NCI-H2196 (cell line): ENCODE measurements around the gene SCUBE1.
A peak's percentile ranks its signal among the peaks of the same experiment; 100 is the strongest.

Source experiments
- DNase-seq: peaks from one replicate; lab custom pipeline; 2025; ENCODE audit not compliant: unreplicated experiment; lab: John Stamatoyannopoulos, UW

The SCUBE1 gene

GRCh38 chr22:43162412-43163150 lies 180.6 kb downstream of the SCUBE1 start:
- no peak for DNase-seq

GRCh38 chr22:43160497-43161126 lies 182.6 kb downstream of the SCUBE1 start:
- DNase-seq: no peak

- DNase-seq: peak; percentile 16
Measured at GRCh38 chr22:43159484-43160178, 183.5 kb downstream of the SCUBE1 start.

GRCh38 chr22:43158778-43159483 lies 184.2 kb downstream of the SCUBE1 start:
- no peak for DNase-seq

- DNase-seq: no peak
Measured at GRCh38 chr22:43157874-43158546, 185.2 kb downstream of the SCUBE1 start.

- DNase-seq: no peak
Measured at GRCh38 chr22:43156413-43156812, 186.8 kb downstream of the SCUBE1 start.

- no peak for DNase-seq
Measured at GRCh38 chr22:43155789-43156188, 187.4 kb downstream of the SCUBE1 start.

- DNase-seq: no peak
Measured at GRCh38 chr22:43154887-43155536, 188.2 kb downstream of the SCUBE1 start.

- no peak for DNase-seq
Measured at GRCh38 chr22:43153899-43154298, 189.3 kb downstream of the SCUBE1 start.

- DNase-seq: peak; percentile 48
Measured at GRCh38 chr22:43152357-43153071, 190.7 kb downstream of the SCUBE1 start.

GRCh38 chr22:43152003-43152356 lies 191.2 kb downstream of the SCUBE1 start:
- DNase-seq: no peak

GRCh38 chr22:43151251-43152002 lies 191.7 kb downstream of the SCUBE1 start, which contains the start of gene TSPO:
Gene TSPO, plus strand, starts transcription at chr22:43151559. Its CDS starts 7,680 bp downstream, at chr22:43159239.
- DNase-seq: peak; percentile 49

- no peak for DNase-seq
Measured at GRCh38 chr22:43150731-43151206, 192.4 kb downstream of the SCUBE1 start.

GRCh38 chr22:43148581-43148980 lies 194.6 kb downstream of the SCUBE1 start:
- no peak for DNase-seq

GRCh38 chr22:43147821-43148220 lies 195.4 kb downstream of the SCUBE1 start:
- no peak for DNase-seq
